ENCODE measurements around the gene NLRP3. TPM values are rescaled to one million over a fixed set of nuclear protein-coding genes. Genes with fewer than 3 reads are reported as not detected.
A peak's percentile ranks its signal among the peaks of the same experiment; 100 is the strongest.

NLRP3 gene
- total and polyA plus RNA-seq, 9 of the 15 experiments (the other 6 are each of a cell fraction or from before 2014, with no cell fraction given): not detected

DNA sequence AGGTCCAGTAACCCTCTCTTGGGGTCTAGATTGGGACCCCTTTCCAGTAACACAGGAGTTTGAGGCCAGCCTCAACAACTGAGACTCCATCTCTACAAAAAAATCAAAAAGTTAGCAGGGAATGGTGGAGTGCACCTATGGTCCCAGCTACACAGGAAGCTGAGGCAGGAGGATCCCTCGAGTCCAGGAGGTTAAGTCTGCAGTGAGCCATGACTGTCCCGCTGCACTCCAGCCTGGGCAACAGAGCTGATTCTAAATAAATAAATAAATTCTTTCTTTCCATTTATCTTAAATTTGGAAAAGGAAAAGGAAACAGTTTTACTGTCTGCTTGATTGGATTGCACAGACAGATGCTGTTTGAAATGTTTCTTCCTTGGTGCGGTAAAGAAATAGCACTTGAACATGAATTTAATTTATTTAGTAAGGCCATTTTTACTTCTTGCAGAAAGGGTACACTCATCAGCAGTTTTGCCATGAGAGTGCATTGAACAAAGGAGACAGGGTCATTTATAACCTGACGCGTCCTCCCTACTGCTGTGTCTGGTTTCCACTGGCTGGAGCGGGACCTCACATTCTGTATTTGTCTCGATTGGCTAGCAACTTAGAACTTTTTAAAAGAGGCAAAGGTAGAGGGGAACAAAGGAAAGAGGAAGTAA lies 47.4 kb upstream of the NLRP3 start:
- FAIRE-seq: no peak
- intact Hi-C loops (cut with micrococcal nuclease): no loop called here
- POLR2A ChIA-PET: no interaction called here
- no peak for TF ChIP-seq ZNF785 (CRISPR knock-in tag; IDR thresholded peaks at IDR 0.05)
- no peak for TF ChIP-seq ERF (CRISPR knock-in tag; IDR thresholded peaks at IDR 0.05)
- TF ChIP-seq E2F3 (CRISPR knock-in tag; IDR thresholded peaks at IDR 0.05): 0 out of 2 replicates have a peak, but pooled peaks have one; percentile 15
- TF ChIP-seq FOXA1 (IDR thresholded peaks at IDR 0.05; ENCODE audit: borderline replicate concordance): no peak
- TF ChIP-seq ZNF311 (CRISPR knock-in tag; IDR thresholded peaks at IDR 0.05): peak; percentile 73
- TF ChIP-seq TSHZ1 (CRISPR knock-in tag; IDR thresholded peaks at IDR 0.05): 0 out of 2 replicates have a peak, but pooled peaks have one; percentile 31
- TF ChIP-seq, protein P1, sequence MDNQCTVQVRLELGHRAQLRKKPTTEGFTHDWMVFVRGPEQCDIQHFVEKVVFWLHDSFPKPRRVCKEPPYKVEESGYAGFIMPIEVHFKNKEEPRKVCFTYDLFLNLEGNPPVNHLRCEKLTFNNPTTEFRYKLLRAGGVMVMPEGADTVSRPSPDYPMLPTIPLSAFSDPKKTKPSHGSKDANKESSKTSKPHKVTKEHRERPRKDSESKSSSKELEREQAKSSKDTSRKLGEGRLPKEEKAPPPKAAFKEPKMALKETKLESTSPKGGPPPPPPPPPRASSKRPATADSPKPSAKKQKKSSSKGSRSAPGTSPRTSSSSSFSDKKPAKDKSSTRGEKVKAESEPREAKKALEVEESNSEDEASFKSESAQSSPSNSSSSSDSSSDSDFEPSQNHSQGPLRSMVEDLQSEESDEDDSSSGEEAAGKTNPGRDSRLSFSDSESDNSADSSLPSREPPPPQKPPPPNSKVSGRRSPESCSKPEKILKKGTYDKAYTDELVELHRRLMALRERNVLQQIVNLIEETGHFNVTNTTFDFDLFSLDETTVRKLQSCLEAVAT (IDR thresholded peaks at IDR 0.05): no peak
- no peak for TF ChIP-seq ASH1L (IDR thresholded peaks at IDR 0.05; ENCODE audit: borderline replicate concordance, low read depth, partially characterized antibody)
- TF ChIP-seq HIVEP1 (CRISPR knock-in tag; IDR thresholded peaks at IDR 0.05): 0 out of 2 replicates have a peak, but pooled peaks have one; percentile 35
- TF ChIP-seq, protein P2, sequence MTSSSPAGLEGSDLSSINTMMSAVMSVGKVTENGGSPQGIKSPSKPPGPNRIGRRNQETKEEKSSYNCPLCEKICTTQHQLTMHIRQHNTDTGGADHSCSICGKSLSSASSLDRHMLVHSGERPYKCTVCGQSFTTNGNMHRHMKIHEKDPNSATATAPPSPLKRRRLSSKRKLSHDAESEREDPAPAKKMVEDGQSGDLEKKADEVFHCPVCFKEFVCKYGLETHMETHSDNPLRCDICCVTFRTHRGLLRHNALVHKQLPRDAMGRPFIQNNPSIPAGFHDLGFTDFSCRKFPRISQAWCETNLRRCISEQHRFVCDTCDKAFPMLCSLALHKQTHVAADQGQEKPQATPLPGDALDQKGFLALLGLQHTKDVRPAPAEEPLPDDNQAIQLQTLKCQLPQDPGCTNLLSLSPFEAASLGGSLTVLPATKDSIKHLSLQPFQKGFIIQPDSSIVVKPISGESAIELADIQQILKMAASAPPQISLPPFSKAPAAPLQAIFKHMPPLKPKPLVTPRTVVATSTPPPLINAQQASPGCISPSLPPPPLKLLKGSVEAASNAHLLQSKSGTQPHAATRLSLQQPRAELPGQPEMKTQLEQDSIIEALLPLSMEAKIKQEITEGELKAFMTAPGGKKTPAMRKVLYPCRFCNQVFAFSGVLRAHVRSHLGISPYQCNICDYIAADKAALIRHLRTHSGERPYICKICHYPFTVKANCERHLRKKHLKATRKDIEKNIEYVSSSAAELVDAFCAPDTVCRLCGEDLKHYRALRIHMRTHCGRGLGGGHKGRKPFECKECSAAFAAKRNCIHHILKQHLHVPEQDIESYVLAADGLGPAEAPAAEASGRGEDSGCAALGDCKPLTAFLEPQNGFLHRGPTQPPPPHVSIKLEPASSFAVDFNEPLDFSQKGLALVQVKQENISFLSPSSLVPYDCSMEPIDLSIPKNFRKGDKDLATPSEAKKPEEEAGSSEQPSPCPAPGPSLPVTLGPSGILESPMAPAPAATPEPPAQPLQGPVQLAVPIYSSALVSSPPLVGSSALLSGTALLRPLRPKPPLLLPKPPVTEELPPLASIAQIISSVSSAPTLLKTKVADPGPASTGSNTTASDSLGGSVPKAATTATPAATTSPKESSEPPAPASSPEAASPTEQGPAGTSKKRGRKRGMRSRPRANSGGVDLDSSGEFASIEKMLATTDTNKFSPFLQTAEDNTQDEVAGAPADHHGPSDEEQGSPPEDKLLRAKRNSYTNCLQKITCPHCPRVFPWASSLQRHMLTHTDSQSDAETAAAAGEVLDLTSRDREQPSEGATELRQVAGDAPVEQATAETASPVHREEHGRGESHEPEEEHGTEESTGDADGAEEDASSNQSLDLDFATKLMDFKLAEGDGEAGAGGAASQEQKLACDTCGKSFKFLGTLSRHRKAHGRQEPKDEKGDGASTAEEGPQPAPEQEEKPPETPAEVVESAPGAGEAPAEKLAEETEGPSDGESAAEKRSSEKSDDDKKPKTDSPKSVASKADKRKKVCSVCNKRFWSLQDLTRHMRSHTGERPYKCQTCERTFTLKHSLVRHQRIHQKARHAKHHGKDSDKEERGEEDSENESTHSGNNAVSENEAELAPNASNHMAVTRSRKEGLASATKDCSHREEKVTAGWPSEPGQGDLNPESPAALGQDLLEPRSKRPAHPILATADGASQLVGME (CRISPR knock-in tag; IDR thresholded peaks at IDR 0.05): no peak
- peak; percentile 49; the same call in 1 of the 2 replicates for TF ChIP-seq ZNF79 (CRISPR knock-in tag; IDR thresholded peaks at IDR 0.05; ENCODE audit: low read depth)
- TF ChIP-seq ZNF134 (CRISPR knock-in tag; conservative IDR thresholded peaks at IDR 0.05): 0 out of 2 replicates have a peak, but pooled peaks have one; percentile 40

More for the DNA sequence above, 47.4 kb upstream of the NLRP3 start:
- H3K36me3 ChIP-seq (ENCODE audit: control insufficient read depth, insufficient read depth, low read length): no peaks in the 10 kb centered on the region
- in situ Hi-C loops (cut with MboI): no loop called here
- H2AFZ ChIP-seq (ENCODE audit: low read depth, low read length): peak overlapping the region; percentile 7; the same call in 1 of the 2 replicates
- no TSS peak for BruUV-seq (replicated peaks)
- no peaks in the 10 kb centered on the region for H4K20me1 ChIP-seq (replicated peaks; ENCODE audit: control insufficient read depth, insufficient read depth, low read length)
- CTCF ChIA-PET (ENCODE audit: low intra/inter-chr PET ratio): no interaction called here
- peaks cover 2 to 28% of the 10 kb centered on the region in 2 experiments for H3K4me1 ChIP-seq (replicated peaks in 1 of 2; ENCODE audit: control insufficient read depth in 2 of 2, insufficient read depth in 2 of 2, low read length in 2 of 2)
- H3K27ac ChIP-seq (ENCODE audit: extremely low read depth, low read depth, low read length): peak overlapping the region; percentile 7; the same call in 2 of the 3 replicates
- H3K27me3 ChIP-seq (ENCODE audit: control insufficient read depth in 2 of 2, insufficient read depth in 2 of 2, low read length in 2 of 2): no peaks in the 10 kb centered on the region
- WGBS (ENCODE audit: insufficient coverage, low coverage, missing lambda C conversion rate): 49% methylated on average over 7 of the region's 7 CpGs
- no peaks in the 10 kb centered on the region for H3K79me2 ChIP-seq (ENCODE audit: control insufficient read depth, insufficient read depth, low read length)
- no peaks in the 10 kb centered on the region for H3K9me1 ChIP-seq (ENCODE audit: control insufficient read depth, insufficient read depth, low read length)
- H3K9ac ChIP-seq (ENCODE audit: insufficient read depth in 1 of 2, low read depth in 2 of 2, low read length in 2 of 2): no peak overlapping the region
- DNase-seq (ENCODE audit: extremely low read depth in 1 of 4, low spot score in 3 of 4) (no peak), ATAC-seq (no peak)
- H3K4me3 ChIP-seq: no peak overlapping the region
- H3K4me2 ChIP-seq (ENCODE audit: insufficient read depth, low read length): no peak overlapping the region
- H3K9me3 ChIP-seq (replicated peaks; ENCODE audit: control insufficient read depth, insufficient read depth, low read depth, low read length): peaks cover 7% of the 10 kb centered on the region

All from K562 (cell line).